GM18505 (cell line): ENCODE data around the gene NDUFB10.

Experiments used
- ATAC-seq: cut with Tn5 transposase; IDR thresholded peaks from one replicate; pipeline ENCODE4 v1.9.1; 2021; ENCODE audit not compliant: unreplicated experiment
- POLR2A ChIP-seq: IDR thresholded peaks from 4 replicates; pipeline ENCODE4 v1.6.1; 2011; ENCODE audit warnings: borderline replicate concordance; ENCODE audit not compliant: insufficient read depth, insufficient read length; ENCODE audit errors: extremely low read depth

The NDUFB10 gene

DNA sequence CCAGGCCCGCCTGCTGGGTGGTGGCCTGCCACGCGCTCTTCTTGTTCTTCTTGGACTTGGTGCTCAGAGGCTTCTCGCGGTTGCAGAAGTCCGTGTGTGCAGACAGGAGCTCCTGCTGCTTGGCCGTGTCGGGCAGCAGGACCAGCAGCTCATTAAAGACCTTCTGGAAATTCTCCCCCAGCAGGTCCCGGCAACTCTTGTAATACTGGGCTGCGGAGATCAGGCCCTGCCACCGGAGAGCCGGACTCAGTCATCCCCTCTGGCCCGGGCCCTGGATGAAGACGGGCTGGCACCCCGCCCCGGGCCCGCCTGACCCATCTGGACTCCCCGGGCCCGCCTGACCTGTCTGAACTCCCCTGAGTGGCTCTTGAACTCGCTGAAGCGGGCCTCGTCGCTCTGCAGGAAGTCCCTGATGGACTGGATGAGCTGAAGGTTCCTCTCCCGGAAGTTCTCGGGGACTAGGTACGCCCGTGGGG, 39.1 kb downstream of the NDUFB10 start:
- TF ChIP-seq POLR2A, result no peak
- ATAC-seq, result no peak

- TF ChIP-seq POLR2A, result no peak
- ATAC-seq, result no peak
These were observed 39.8 kb downstream of the NDUFB10 start for GRCh38 chr16:1998852-1999801.

DNA sequence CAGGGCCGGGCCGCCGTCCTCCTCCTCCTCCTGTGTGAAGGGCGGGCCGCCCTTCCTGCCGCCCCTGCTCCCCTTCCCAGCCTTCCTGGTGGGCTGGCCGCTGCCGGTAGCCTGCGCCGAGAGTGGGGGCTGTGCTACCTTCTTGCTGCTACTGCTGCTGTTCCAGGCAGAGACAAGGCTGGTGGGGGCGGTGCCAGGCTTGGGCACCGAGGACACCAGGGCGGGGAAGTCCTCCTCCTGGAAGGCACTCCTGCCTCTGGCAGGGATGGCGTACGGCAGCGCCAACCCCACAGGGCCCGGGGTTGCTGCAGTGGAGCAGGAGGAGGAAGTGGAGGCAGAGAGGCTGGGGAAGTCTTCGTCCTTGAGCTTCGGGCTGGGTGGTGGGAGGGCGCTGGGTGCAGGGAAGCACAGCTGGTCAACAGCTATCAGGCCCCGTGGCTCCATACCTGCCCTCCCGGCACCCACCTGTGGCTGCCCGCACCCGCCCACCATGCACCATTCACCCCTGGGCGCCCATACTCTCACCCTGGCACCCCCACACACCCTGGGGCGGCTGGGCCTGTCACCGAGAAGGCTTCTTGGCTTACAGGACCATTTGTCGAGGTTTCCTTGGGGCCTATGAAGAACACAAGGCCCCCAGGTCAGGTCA, 40.7 kb downstream of the NDUFB10 start:
- no peak for TF ChIP-seq POLR2A
- no peak for ATAC-seq

DNA sequence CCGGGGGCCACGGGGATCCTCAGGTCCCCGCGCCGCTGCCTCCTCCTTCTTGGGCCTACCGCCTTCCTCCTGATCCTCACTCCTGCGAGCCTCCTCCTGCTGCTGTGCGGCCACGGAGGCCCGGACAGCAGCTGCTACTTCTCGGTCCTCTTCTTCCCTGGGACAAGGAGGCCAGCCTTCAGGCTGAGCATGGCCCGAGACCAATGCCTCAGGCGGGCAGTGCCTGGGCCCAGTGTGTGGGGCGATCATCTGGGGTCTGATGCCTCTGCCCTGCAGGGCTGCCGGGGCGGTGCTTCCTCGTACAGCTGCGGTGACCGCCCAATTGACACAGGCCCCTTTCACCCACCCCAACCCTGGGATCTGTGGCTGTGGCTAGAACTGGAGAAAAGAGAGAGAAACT, 41.7 kb downstream of the NDUFB10 start:
- no peak for TF ChIP-seq POLR2A
- no peak for ATAC-seq

GRCh38 chr16:2001456-2002355, 42.4 kb downstream of the NDUFB10 start:
- ATAC-seq, result no peak
- TF ChIP-seq POLR2A, result no peak

- no peak for ATAC-seq
- TF ChIP-seq POLR2A, result no peak
These were observed 43.3 kb downstream of the NDUFB10 start for GRCh38 chr16:2002406-2003230.

DNA sequence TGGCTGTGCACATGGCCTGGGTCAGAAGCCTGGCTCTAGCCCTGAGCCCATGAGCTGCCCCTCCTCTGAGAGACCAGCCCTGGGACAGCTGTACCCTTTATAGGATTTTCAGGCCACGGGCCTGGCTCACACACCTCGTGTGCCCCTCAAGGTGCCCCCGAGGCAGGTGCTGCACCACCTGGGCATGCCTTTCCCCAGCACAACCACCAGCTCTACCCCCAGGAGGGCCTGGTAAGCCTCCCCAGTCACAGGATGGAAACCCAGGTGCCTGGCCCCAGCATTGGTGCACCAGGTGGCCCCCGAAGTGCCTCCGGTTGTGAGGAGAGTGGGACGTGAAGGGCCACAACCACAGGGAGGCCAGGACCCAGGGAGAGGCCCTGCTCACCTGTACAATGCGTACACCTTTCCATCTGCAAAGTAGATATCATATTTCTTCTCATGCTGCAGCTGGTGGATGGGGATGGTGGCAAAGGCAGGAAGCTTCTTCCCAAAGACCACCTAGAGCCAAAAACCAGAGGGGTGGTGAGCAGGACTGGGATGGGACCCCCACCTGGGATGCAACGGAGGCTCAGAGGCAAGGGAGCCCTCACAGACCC, 44.0 kb downstream of the NDUFB10 start:
- no peak for ATAC-seq
- TF ChIP-seq POLR2A, result no peak

GRCh38 chr16:2003827-2004641, 44.7 kb downstream of the NDUFB10 start:
- ATAC-seq, result peak; percentile 45
- TF ChIP-seq POLR2A, result peak; percentile 30

- TF ChIP-seq POLR2A, result no peak
These were observed 45.6 kb downstream of the NDUFB10 start for GRCh38 chr16:2004795-2005517.

GRCh38 chr16:2005646-2006045, 46.3 kb downstream of the NDUFB10 start:
- ATAC-seq, result no peak
- no peak for TF ChIP-seq POLR2A

More at GRCh38 chr16:2004795-2005517, 45.6 kb downstream of the NDUFB10 start:
- no peak for ATAC-seq
